GM21423 (cell line): ENCODE data around the gene NTRK2.

Experiments
- ATAC-seq: cut with Tn5 transposase; IDR thresholded peaks from one replicate; pipeline ENCODE4 v1.9.1; 2021; ENCODE audit warnings: mild to moderate bottlenecking, moderate library complexity; ENCODE audit not compliant: unreplicated experiment

NTRK2 gene

DNA sequence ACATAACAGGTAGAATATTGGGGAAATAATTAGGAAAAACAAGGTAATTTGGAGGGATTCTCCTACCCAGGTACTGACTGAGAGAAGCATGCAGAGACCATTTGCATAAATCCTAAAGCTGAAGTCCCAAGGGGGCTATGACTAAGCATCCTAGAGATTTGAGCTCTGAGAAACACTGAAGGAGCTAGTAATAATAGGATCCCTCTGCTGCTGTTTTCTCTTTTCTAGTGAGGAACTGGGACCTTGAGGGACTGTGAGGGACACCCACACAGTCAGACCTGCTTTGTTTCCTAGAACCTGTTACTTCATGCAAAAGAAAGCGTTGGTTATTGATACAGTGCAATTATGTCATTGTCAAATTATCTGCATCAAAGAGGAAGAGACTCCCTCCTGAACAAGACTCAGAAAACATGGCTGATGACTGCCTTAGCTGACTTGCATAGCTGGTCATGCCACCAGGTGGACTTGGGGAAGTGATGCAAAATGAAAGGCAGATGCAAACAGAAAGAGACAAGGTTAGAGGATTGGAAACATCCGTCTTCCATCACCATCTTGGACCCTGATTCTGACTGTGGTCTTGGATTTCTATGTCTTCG is 335.4 kb downstream of the NTRK2 start:
- no peak for ATAC-seq

DNA sequence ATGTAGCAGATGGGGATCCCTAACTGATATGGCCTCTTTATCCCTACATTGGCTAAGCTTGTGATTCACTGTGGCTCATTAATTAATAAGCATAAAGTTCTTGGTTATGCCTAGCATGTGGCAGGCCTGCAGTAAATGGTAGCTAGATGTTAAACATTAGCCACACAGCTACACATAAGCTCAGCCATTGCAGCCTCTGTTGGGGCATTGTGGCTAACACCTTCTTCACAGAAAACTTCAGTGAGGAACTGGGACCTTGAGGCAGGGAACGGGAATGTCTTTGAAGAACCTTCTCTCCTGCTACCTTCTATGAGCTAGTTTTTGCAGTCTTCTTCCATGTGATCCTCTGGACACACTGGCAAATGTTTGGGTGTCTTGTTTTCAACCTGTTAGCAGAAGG is 338.2 kb downstream of the NTRK2 start:
- ATAC-seq: no peak

DNA sequence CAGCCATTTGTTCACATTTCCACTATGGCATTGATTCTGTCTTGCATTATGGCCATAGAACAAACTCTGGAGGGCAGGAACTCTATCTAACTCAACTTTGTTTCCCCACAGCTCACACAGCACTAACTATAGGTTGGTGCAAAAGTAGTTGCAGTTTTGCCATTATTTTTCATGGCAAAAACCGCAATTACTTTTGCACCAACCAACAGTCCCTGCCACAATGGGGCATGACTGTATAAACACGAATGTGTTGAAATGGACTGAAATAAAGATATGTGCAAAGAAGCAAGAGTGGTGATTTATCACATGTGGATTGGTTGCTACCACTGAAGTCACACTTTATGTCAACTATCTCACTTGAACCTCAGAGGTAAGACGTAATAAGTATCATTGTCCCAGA is 338.7 kb downstream of the NTRK2 start:
- no peak for ATAC-seq

DNA sequence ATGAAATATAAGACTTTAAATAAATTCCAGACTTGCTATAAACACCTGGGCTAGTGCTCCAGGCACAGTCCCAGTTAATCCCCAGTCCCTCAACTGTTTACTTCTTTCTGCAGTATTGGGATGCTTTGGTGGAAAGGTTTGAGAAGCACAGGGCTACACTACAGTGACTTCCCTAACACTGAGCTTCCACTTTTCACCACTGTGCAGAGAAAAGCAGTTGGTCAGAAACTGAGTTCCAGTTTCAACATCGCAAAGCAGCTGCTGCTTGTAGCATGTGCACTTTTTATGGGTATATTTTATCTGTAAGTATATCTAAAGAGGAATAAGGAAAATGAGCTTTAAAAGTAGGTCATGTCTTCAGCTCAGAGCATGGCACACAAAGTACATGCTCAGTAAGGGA is 339.7 kb downstream of the NTRK2 start:
- peak; percentile 62 for ATAC-seq

DNA sequence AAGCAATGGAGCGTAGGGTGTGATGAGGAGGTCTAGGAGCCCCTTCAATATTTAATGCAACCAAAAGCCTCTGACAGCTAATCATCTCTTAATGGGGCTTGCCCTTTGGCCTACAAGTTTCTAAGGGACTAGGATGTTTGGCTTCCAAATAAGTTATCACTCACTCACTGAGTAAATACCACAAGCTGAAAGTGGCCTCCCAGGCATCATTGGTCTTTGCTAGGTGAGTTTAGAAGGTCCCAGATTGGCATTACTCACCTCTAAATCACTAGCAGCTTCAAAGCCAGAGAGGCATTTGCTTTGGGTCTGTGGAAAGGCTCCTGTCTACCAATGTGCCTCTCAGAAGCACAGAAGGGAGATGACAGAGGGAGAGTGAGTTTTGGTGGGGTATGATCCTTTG is 344.2 kb downstream of the NTRK2 start:
- no peak for ATAC-seq

GRCh38 chr9:85014292-85014691 is 344.8 kb downstream of the NTRK2 start:
- ATAC-seq: no peak

DNA sequence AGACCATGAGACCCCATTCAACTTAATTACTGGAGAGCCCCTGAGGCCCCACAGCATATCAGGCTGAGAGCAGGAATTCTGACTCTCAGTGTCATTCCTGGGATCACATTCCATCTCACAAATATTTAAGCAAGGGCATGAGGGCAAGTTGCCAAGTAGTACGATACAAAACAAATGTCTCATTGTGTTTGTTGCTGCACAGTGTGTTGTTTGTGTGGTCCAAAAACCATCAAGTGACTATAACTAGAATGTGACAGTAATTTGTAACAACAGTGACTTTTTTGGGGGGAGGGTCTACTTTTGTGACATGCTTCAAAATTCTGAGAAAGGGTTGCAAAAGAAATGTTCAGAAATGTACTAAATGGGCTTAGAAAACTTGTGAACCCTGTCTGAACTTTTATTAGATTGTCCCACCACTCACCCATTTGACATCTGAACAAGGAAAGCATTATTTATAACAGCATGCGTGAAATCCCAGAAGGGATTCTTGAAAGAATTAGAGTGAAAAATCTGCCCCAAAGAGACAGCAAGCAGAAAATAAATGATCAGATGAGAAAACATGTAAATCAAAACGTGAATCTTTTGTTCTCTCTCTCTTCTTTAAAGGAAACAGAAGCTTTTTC is 347.0 kb downstream of the NTRK2 start:
- ATAC-seq: no peak

DNA sequence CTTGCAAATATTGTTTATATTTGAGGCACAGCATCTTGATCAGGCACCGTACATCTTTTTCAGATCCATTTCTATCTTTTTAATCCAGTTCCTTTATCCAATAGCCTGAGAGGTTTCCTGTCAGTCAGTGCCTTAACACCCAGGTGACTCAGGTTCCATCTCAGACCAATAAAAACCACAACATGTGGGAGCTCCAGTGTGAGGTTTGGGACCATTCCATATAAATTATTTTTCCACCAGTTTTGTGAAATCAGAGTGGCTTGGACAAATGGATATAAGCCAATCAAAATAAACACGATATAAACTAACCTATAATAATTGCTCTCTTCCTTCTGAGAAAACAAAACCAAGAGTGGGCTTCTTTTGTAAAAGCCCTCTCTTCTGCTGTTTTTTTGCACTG is 351.3 kb downstream of the NTRK2 start:
- ATAC-seq: no peak

- ATAC-seq: no peak
Measured at GRCh38 chr9:85021686-85022085, 352.2 kb downstream of the NTRK2 start.

DNA sequence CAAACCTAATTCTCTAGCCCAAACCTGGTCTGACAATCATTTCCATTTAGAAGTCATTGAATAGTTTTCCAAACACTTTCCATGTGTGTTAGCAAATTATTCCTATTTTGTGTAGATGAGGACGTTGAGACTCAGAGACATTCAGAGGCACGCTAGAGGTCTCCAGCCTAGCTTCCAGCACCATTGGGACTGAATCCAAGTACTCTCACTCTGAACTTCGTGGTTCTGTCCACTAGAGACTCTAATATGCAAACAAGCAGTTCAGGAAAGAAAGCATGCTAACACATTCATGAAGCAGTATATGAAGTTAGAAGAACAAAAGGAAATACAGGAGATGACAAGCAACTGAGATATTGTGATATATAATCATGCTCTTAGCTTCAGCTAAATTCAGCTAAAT is 354.8 kb downstream of the NTRK2 start:
- no peak for ATAC-seq

DNA sequence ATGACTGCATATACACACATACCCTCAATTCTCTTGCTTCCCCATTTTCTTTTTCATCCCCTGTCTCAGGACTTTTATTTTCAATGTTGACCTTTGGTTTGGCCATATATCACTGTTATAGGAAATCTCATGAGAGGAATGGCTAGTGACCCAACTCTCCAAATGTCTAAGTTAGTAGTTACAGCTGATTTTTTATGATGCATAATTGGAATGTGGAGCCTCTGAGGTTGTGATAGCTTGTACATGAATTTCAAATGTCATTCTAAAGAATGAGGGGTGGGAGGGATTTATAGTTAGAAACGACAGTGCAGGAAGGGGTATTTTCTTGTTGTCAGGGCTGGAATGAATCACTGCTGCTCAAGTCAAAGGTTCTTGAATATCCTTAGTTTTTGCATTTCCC is 356.1 kb downstream of the NTRK2 start:
- no peak for ATAC-seq

DNA sequence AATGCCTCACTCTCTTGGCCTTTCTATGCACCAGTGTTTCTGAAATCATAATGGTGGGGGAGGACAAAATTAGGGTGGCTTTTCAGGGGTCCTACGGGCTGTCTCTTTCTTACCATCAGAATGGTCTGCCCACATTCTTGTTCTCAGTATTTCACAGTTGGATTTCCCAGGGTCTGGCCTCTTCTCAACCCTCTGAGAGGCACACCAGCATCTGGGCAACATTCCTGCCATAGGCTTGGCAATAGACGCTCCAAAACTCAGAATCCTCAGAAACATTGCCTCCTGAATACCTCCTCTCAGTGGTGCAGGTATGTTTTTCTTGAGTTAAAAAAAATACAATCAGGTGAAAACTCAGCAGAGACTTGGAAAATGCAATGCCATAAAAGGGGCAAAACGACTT is 358.3 kb downstream of the NTRK2 start:
- ATAC-seq: no peak

DNA sequence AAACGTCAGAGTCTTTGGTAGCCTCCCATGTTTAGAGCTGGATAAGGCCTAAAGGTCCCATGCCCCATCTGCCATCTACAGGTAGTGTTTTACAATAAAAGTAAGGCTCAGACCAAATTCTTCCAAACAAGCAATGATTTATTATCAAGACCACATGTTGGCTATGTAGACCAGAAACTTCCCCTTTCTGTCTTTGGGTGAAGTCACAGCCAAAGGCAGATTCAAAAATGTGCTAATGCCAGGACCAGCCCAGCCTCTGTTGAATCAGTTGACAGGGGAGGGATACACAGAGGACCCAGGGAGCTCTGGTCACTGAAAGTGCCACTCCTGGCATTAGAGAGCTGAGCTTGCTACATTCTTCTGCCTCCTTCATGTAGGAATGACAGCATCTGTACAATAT is 360.8 kb downstream of the NTRK2 start:
- no peak for ATAC-seq

DNA sequence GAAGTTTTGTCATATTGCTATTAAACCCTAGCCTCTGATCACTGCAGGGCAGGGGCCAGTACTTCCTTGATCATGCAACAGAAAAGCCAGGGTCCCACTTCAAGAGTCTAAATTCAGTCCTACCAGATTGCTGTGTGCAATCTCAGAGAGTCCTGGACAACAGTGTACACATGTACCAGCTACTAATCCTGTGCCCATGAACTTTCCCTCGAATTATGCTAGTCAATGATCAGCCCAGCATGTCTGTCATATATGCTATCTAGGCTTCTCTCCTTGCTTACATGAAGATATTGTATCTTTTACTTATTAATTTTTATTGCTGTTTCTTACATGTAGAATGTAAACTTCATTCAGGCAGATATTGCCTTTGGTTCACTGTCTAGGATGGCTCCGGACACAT is 367.0 kb downstream of the NTRK2 start:
- ATAC-seq: no peak

DNA sequence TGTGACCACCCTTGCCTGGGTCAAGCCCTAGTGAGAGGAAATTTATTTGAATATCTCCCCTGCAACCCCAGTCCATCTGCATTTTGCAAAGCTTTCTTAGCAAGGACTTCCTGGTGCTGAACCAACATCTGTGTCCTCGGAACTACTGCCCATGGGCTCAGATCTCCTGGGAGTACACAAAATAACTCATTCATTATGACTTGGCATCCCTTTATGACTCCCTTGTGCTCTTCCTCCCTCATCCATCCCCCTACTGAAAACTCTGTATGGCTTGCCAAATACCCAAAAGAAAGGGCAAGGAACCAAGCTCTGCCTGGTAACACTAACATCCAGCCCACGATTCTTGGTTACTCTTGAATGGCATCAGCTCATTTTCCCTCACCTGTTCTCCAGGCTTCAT is 368.5 kb downstream of the NTRK2 start:
- ATAC-seq: no peak

GRCh38 chr9:85038824-85039608 is 369.5 kb downstream of the NTRK2 start:
- ATAC-seq: no peak

- ATAC-seq: no peak
Measured at GRCh38 chr9:85040146-85040545, 370.6 kb downstream of the NTRK2 start.

GRCh38 chr9:85040821-85041465 is 371.4 kb downstream of the NTRK2 start:
- no peak for ATAC-seq

- no peak for ATAC-seq
Measured at GRCh38 chr9:85041466-85042137, 372.1 kb downstream of the NTRK2 start.

DNA sequence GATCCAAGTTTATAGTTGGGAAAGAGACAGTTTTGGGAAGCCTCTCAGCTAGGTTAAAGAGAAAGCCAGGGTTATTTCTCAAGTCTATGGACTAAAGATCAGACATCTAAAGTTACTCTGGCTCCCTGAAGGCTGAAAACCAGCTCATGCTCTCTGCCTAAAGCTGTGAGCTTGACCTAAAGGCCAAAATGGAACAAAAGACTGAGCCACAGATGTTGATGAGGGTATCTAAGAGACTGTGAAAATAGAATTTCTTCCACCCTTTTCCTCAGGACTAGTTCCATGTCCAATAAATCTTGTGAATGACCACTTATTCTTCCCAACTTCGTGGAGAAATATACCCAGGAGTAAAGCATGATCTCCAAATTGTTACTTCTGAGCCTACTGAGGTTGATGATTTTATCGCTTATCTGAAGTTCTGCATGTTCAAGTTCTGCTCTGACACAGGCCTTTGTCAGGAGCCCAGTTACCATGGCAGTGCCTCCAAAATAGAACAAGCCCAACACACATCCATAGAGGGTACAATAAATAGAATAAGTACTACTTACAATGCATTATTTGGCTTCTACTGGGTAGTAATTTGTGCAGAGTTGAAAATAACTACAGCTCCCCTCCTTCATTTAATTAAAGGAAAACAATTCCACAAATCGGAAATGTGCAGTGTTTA is 373.6 kb downstream of the NTRK2 start:
- no peak for ATAC-seq

DNA sequence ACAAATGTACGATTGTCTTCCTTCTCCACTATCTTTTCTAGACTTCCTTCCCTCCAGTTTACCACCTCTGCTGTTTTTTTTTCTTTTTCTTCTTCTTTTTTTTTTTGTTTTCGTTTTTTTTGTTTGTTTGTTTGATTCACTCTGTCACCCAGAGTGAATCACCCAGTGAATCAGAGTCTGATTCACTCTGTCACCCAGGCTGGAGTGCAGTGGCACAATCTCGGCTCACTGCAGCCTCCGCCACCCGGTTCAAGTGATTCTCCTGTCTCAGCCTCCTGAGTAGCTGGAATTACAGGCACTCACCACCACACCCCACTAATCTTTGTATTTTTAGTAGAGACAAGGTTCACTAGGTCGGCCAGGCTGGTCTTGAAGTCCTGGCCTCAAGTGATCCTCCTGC is 375.7 kb downstream of the NTRK2 start:
- no peak for ATAC-seq
